Measurements from ENCODE around the gene ANAPC16.
"Not testable (repeated sequence)": the region's sequence is repeated elsewhere in the genome, so short reads cannot be mapped to it uniquely, and the experiment has no call there.

The ANAPC16 gene

GRCh38 chr10:72215611-72216549 lies at the start of gene ANAPC16, which contains the start of gene ASCC1:
Gene ANAPC16, plus strand, starts transcription at chr10:72216012. Its CDS starts 7,903 bp downstream, at chr10:72223915.
Gene ASCC1, minus strand, starts transcription at chr10:72216276. Its CDS starts 2,978 bp downstream, at chr10:72213298.
- peak; percentile 87 to 95 (median 90) for DNase-seq

- no peak for DNase-seq
These were observed 48.7 kb upstream of the ANAPC16 start for GRCh38 chr10:72167118-72167517.

GRCh38 chr10:72170263-72170662 lies 45.5 kb upstream of the ANAPC16 start:
- DNase-seq: no peak

- no peak for DNase-seq
These were observed 45.1 kb upstream of the ANAPC16 start for GRCh38 chr10:72170733-72171132.

- no peak for DNase-seq
These were observed 44.6 kb upstream of the ANAPC16 start for GRCh38 chr10:72171175-72171630.

- no peak for DNase-seq
These were observed 42.6 kb upstream of the ANAPC16 start for GRCh38 chr10:72173262-72173618.

GRCh38 chr10:72173619-72174296 lies 42.1 kb upstream of the ANAPC16 start:
- no peak for DNase-seq

- DNase-seq: no peak
These were observed 41.5 kb upstream of the ANAPC16 start for GRCh38 chr10:72174297-72174662.

- no peak for DNase-seq
These were observed 40.7 kb upstream of the ANAPC16 start for GRCh38 chr10:72175149-72175548.

GRCh38 chr10:72176701-72177100 lies 39.1 kb upstream of the ANAPC16 start:
- DNase-seq: no peak

GRCh38 chr10:72177454-72177853 lies 38.4 kb upstream of the ANAPC16 start:
- DNase-seq: no peak

GRCh38 chr10:72184156-72184555 lies 31.7 kb upstream of the ANAPC16 start:
- no peak for DNase-seq

GRCh38 chr10:72186258-72186981 lies 29.4 kb upstream of the ANAPC16 start:
- no peak for DNase-seq

- DNase-seq: no peak
These were observed 28.9 kb upstream of the ANAPC16 start for GRCh38 chr10:72186982-72187330.

GRCh38 chr10:72194949-72195348 lies 20.9 kb upstream of the ANAPC16 start:
- no peak for DNase-seq

GRCh38 chr10:72200883-72201282 lies 14.9 kb upstream of the ANAPC16 start:
- DNase-seq: no peak

- DNase-seq: no peak
These were observed 14.5 kb upstream of the ANAPC16 start for GRCh38 chr10:72201293-72201692.

- DNase-seq: no peak
These were observed 11.5 kb upstream of the ANAPC16 start for GRCh38 chr10:72204296-72204695.

- no peak for DNase-seq
These were observed 11.1 kb upstream of the ANAPC16 start for GRCh38 chr10:72204724-72205123.

GRCh38 chr10:72206511-72207229 lies 9.1 kb upstream of the ANAPC16 start:
- DNase-seq: no peak

GRCh38 chr10:72208526-72208925 lies 7.3 kb upstream of the ANAPC16 start:
- not testable (repeated sequence) for DNase-seq

- DNase-seq: not testable (repeated sequence)
These were observed 4.4 kb upstream of the ANAPC16 start for GRCh38 chr10:72211381-72211780.

- not testable (repeated sequence) for DNase-seq
These were observed 4.0 kb upstream of the ANAPC16 start for GRCh38 chr10:72211832-72212231.

Data from activated CD4-positive, CD25-positive, alpha-beta regulatory T cell (primary cell).